ENCODE results near the gene ARL14EPL.
"Not testable (repeated sequence)": the region's sequence is repeated elsewhere in the genome, so short reads cannot be mapped to it uniquely, and the experiment has no call there.

ARL14EPL gene

GRCh38 chr5:116046823-116047222 is 14.6 kb downstream of the ARL14EPL start:
- peak; percentile 10 for DNase-seq (ENCODE audit: low read depth)

GRCh38 chr5:116058346-116058936 is 26.2 kb downstream of the ARL14EPL start:
- DNase-seq (ENCODE audit: low read depth) = no peak

- DNase-seq (ENCODE audit: low read depth) = no peak
These were observed 30.1 kb downstream of the ARL14EPL start for GRCh38 chr5:116062352-116062751.

GRCh38 chr5:116063950-116064349 is 31.7 kb downstream of the ARL14EPL start:
- no peak for DNase-seq (ENCODE audit: low read depth)

GRCh38 chr5:116068028-116068632 is 35.9 kb downstream of the ARL14EPL start:
- peak; percentile 51 for DNase-seq (ENCODE audit: low read depth)

GRCh38 chr5:116071211-116071610 is 38.9 kb downstream of the ARL14EPL start:
- DNase-seq (ENCODE audit: low read depth) = no peak

- DNase-seq (ENCODE audit: low read depth) = no peak
These were observed 43.0 kb downstream of the ARL14EPL start for GRCh38 chr5:116075191-116075831.

- no peak for DNase-seq (ENCODE audit: low read depth)
These were observed 44.2 kb downstream of the ARL14EPL start for GRCh38 chr5:116076496-116076895.

- DNase-seq (ENCODE audit: low read depth) = no peak
These were observed 45.9 kb downstream of the ARL14EPL start for GRCh38 chr5:116078199-116078598.

- DNase-seq (ENCODE audit: low read depth) = peak; percentile 29
These were observed 52.0 kb downstream of the ARL14EPL start for GRCh38 chr5:116084287-116084691.

GRCh38 chr5:116084871-116085715 is 52.8 kb downstream of the ARL14EPL start, which contains the start of gene COMMD10:
Gene COMMD10, plus strand, starts transcription at chr5:116085025.
- DNase-seq (ENCODE audit: low read depth) = peak; percentile 81

- DNase-seq (ENCODE audit: low read depth) = not testable (repeated sequence)
These were observed 54.0 kb downstream of the ARL14EPL start for GRCh38 chr5:116086309-116086708.

- DNase-seq (ENCODE audit: low read depth) = no peak
These were observed 55.8 kb downstream of the ARL14EPL start for GRCh38 chr5:116088062-116088461.

- DNase-seq (ENCODE audit: low read depth) = no peak
These were observed 58.0 kb downstream of the ARL14EPL start for GRCh38 chr5:116090302-116090701.

GRCh38 chr5:116091416-116091815 is 59.1 kb downstream of the ARL14EPL start:
- DNase-seq (ENCODE audit: low read depth) = no peak

- no peak for DNase-seq (ENCODE audit: low read depth)
These were observed 65.0 kb downstream of the ARL14EPL start for GRCh38 chr5:116097301-116097700.

- no peak for DNase-seq (ENCODE audit: low read depth)
These were observed 66.7 kb downstream of the ARL14EPL start for GRCh38 chr5:116098998-116099397.

GRCh38 chr5:116104941-116105340 is 72.7 kb downstream of the ARL14EPL start:
- DNase-seq (ENCODE audit: low read depth) = not testable (repeated sequence)

Measured in fibroblast of gingiva (primary cell).